GM20431 (cell line): Measurements from ENCODE around the gene DPM1.

ENCODE experiments used
- in situ Hi-C: fragments of 300-500 bp; cut with MseI, MboI; formaldehyde crosslinking; loops from one replicate; pipeline ENCODE4 v1.15.0; 2020; ENCODE audit warnings: low sequenced_read_pairs; ENCODE audit not compliant: unreplicated experiment

DPM1 gene

DNA sequence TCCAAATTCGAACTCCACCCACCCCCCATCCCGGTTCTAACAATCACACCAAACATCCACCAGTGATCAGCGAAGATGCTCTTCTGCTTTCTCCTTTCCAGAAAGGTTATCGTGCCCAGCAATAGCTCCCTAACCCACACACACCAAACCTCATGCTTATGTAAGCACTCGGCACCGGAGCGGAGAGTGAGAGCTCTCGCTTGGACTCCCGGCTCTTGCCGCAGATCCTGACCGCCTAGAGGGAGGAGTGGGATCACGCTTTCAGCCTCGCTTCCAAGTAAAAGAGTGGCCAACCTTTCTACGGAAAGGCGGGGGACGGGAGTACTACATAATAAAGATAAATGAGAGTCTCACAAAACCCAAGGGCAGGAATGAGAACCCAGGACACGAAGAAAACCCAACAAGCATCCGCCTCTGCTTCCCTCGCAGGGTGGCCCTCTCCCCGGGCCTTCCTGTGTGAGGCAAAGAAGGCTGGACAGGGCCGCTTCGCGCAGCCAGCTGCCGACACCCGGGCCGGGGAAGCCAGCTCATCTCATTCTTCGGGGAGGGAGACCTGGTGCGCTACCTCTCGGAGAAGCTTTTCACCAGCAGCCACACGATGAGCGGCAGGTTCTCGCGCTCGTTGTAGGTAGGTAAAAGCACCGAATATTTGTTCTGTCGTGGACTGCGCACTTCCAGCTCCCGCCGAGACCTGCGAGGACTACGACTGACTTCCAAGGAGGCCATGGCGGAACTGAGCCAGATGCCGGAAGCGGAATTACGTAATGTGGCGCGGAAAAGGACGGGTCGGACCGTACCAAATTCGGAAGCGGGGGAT lies at the start of gene DPM1:
Gene DPM1 (minus strand): TSS at position 735 of the 817 bp plus-strand sequence. CDS start 9 bp downstream, at position 726.
- in situ Hi-C loops: no loop called here

DNA sequence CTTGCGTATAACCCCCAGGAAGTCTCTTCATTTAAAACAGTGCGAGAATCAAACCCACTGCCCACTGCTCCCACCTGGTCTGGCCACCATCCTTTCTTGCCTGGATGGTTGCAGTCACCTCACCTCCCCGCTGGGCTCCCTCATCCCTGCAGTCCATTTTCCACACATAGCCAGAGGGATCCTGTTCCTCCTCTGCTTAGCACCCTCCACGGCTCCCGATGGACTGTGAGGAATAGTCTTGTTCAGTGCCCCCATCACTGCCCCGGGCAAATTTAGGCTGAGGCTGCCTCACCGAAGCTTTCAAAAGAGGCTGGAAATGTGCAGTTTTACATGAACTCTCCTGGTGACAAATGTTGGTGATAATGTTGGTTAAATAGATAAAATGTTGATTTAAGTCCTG lies 46.9 kb upstream of the DPM1 start:
- in situ Hi-C loops: no loop called here

- in situ Hi-C loops: no loop called here
Observed at GRCh38 chr20:51004781-51005180, 46.4 kb upstream of the DPM1 start.

- in situ Hi-C loops: no loop called here
Observed at GRCh38 chr20:51004305-51004727, 46.0 kb upstream of the DPM1 start.

DNA sequence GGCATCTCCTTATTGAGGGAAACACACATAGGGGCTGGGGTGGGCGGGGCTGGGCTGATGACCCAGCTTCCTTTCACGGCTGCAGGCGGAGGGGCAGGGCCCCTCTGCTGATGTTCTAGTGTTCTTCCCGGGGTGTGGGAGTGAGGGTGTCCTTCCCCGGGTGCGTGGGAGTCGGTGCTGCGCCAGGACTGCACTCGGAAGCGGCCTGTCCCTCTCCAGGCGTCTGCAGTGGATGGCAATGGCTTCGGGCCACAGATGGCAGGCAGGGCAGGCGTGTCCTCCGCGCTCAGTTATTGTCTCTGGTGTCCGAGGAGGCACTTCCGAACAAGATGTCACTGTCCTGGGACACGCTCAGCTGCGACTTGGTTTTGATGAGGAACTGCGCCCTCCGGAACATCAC lies 45.4 kb upstream of the DPM1 start:
- in situ Hi-C loops: no loop called here

DNA sequence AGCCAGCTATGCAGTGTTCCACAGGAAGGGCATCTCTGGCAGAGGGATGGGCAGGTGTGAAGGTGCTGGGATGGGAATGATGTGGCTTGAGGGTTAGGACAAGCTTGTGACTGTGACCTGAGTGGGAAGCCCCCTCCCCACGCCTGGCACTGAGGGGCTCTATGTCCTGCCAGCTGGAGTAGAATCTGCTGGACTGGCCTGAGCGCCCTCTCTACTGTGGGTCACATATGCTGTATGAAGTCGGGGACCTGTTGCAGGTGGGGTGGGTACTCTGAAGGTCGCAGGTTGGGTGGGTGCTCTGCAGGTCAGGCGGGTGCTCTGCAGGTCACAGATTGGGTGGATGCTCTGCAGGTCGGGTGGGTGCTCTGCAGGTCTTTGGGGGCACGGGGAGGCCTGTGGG lies 44.3 kb upstream of the DPM1 start:
- in situ Hi-C loops: no loop called here

GRCh38 chr20:51001430-51002265 lies 43.3 kb upstream of the DPM1 start:
- in situ Hi-C loops: no loop called here

GRCh38 chr20:50999355-50999754 lies 41.0 kb upstream of the DPM1 start:
- in situ Hi-C loops: loop anchor here (10.0 to 25.0 kb wide), 2 partner anchors 305 to 613 kb away; no protein-coding TSS in a partner anchor

DNA sequence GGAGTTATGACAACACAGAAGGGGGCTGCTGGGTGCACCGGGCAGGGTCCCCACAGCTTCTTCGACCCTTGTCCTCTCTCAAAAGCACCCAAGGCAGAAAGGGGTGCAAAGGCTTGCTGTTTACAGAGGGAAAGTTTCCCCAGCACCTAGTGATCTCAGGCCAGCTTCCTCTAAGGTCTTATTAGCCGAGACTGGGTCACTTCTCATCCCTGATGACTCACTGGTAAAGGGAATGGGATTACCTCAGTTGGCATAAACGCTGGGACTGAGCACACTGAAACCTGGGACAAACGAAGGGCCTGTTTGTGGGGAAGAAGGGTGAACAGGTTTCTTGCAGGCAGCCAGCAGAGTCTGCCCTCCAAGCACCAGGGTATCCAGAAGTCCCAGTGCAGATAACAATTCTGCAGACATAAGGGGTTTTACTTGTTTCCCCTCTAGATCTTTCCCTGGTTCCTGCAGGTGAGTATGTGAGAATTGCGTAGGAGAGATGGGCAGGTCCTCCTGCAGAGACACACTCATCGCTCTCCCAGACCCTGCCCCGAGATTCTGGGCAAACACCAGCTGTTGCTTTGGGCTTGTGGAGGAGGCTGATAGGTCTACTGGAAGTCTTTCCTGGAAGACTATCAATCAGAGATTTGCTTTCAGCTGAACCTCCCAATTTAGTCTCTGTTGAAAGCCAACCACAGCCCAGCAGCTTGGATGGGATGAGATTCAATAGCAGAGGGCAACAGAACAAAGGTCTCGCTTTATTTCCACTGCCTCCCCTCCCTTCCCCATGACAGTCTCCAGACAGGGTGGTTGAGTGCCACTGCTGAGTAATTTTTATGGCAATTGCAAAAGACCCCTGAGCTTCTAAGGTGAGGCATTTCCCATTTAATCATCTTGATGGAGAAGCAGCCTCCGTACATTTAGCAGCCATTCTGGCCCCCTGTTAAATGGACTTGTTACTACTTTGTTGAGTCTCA lies 38.9 kb upstream of the DPM1 start:
- in situ Hi-C loops: loop anchor here (10.0 to 25.0 kb wide), 2 partner anchors 308 to 615 kb away; no protein-coding TSS in a partner anchor

DNA sequence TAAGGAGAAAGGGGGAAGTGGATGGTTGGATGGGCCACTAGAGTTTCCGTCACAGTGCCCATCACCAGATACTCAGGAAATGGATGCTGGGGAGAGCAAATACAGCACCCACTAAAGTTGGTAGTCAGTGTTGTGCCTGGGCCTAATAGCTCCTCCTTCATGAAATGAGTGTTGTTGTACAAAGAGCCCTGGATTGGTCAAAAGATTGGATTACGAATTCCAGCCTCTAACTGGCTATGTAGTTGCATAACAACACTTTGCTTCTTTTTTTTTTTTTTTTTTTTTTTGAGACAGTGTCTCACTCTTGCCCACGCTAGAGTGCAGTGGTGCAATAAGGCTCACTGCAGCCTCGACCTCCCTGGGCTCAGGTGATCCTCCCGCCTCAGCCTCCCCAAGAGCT lies 37.2 kb upstream of the DPM1 start:
- in situ Hi-C loops: loop anchor here (10.0 to 25.0 kb wide), 2 partner anchors 309 to 617 kb away; no protein-coding TSS in a partner anchor

GRCh38 chr20:50993876-50994275 lies 35.5 kb upstream of the DPM1 start:
- in situ Hi-C loops: loop anchor here (10.0 to 25.0 kb wide), 2 partner anchors 311 to 618 kb away; no protein-coding TSS in a partner anchor

DNA sequence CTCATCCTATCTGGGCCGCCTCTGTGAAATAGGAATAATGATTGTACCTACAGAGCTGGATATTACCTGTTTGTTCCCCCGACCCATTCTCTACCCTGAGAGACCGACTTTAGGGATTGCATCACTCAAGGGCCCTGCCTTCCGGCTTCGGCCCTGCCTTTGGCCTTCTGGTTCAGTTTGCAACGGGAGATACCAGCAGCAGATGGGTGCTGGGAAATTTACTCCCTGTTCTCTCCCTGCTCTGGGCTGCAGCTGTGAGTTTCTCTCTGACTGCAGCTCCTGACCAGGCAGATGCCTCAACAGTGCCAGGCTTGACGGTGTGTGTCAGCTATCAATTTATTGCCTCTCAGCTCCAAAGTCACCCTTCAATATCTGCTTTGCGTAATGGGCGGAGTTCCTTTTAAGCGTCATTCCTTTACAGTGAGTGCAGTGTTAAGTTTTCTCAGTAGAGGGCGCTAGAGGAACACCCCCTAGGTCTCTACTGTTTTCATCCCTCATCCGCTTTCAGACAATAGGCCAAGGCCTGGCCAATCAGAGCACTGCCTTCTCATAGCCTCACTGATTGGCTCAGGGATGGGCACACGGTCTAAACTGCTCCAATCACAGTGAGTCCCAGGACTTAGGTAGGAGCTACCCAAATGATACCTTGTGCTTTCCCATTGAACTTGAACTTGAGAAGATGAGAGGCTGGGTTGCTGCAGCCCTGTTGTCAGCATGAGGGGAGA lies 34.6 kb upstream of the DPM1 start:
- in situ Hi-C loops: loop anchor here (10.0 to 25.0 kb wide), 2 partner anchors 312 to 619 kb away; no protein-coding TSS in a partner anchor

DNA sequence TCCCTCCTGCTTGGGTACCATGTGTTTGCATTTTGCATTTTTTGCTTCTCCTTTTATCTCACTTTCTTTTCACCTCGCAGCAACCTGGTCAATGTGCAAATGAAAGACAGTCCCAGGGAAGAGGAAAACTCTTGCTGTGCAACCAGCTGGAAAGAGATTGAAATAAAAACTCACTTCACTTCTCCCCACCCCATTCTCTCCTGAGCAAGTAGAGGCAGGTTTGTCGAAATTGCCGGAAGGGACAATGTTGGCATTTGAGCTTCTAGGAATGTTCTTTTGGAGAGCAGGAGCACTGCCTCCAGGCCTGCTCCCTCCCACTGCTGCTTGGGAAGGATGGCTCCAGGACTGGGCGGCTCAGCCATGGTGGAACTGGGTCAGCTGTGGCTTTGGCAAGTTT lies 34.0 kb upstream of the DPM1 start:
- in situ Hi-C loops: loop anchor here (10.0 to 25.0 kb wide), 2 partner anchors 312 to 620 kb away; no protein-coding TSS in a partner anchor

DNA sequence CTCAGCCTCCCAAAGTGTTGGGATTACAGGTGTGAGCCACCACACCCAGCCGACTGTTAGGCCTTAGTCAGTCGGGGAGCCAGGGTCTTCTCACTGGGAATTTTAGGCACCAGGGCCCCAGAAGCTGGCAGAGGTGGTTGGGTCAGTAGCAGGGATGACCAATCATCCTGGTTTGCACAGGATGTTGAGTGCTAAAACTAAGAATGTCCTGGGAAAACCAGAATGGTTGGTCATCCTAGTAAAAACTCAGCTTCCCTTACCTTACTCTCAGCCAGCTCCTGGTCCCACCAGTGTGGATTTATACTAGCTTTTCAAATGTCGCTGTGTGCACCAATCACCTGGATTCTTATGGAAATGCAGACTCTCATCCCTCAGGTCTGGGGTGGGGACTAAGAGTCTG lies 32.7 kb upstream of the DPM1 start:
- in situ Hi-C loops: loop anchor here (10.0 to 25.0 kb wide), 2 partner anchors 314 to 621 kb away; no protein-coding TSS in a partner anchor

DNA sequence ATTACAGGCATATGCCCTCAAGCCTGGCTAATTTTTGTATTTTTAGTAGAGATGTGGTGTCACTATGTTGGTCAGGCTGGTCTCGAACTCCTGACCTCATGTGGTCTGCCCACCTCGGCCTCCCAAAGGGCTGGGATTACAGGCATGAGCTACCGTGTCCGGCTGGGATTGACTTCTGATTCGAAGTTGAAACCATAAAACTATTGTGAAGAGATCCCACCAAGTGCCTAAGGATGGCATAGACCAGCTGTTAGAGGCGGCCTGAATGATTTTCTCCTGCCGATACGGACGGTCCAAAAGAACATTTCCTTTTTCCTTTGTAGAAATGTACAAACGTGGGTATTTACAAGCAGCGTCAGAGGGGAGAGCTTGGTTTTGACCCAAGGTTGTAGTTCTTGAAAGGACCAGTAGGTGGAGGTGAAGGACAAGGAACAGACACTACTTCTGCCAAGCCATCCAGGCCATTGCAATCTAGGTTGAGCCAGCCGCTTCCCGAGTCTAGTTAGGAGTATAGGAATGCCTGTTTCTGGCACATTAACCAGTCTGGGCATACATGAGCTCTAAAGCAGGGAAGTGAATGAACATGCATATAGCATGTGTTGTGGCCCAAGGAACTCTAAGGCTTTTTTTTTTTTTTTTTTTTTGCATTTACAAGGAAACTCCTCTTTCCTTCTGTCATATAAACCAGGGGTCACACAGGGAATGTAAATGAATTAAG lies 29.3 kb upstream of the DPM1 start:
- in situ Hi-C loops: loop anchor here (25.0 kb wide), 1 partner anchor 625 kb away; no protein-coding TSS in a partner anchor

GRCh38 chr20:50983321-50983720 lies 25.0 kb upstream of the DPM1 start:
- in situ Hi-C loops: loop anchor here (25.0 kb wide), 1 partner anchor 629 kb away; no protein-coding TSS in a partner anchor

- in situ Hi-C loops: loop anchor here (25.0 kb wide), 1 partner anchor 630 kb away; no protein-coding TSS in a partner anchor
Observed at GRCh38 chr20:50982363-50982762, 24.0 kb upstream of the DPM1 start.

GRCh38 chr20:50981714-50982048 lies 23.3 kb upstream of the DPM1 start:
- in situ Hi-C loops: loop anchor here (25.0 kb wide), 1 partner anchor 631 kb away; no protein-coding TSS in a partner anchor
